Mesenchymal stem cell (in vitro differentiated cells and primary cell): Measurements from ENCODE around the gene MTRR.
"Not testable (repeated sequence)": the region's sequence is repeated elsewhere in the genome, so short reads cannot be mapped to it uniquely, and the experiment has no call there.

Experiments used
- DNase-seq: peaks from one replicate; pipeline ENCODE4 v3.0.0-alpha.2; 2013
- H2AFZ ChIP-seq: one replicate; pipeline ENCODE4 v1.6.1; 2013; ENCODE audit warnings: low read depth, mild to moderate bottlenecking, control low read depth, inconsistent platforms, low read length, moderate library complexity
- H2AK5ac ChIP-seq: 2 replicates; pipeline ENCODE4 v1.6.1; 2013; ENCODE audit warnings: low read length, moderate library complexity, mild to moderate bottlenecking, inconsistent platforms; ENCODE audit not compliant: severe bottlenecking
- H2BK120ac ChIP-seq: one replicate; pipeline ENCODE4 v1.6.1; 2013; ENCODE audit warnings: low read depth, mild to moderate bottlenecking, inconsistent platforms, low read length, moderate library complexity
- H2BK12ac ChIP-seq, 2 experiments: one replicate each; pipeline ENCODE4 v1.6.1; 2013; ENCODE audit warnings: inconsistent platforms in 2 of 2, low read length in 2 of 2, mild to moderate bottlenecking in 2 of 2, moderate library complexity in 2 of 2, control low read depth in 1 of 2
- H2BK15ac ChIP-seq: one replicate; pipeline ENCODE4 v1.6.1; 2013; ENCODE audit warnings: mild to moderate bottlenecking, low read depth, inconsistent platforms; ENCODE audit not compliant: poor library complexity, severe bottlenecking
- H2BK5ac ChIP-seq: 2 replicates; pipeline ENCODE4 v1.6.1; 2013; ENCODE audit warnings: low read depth, mild to moderate bottlenecking, low read length, control low read depth, inconsistent platforms; ENCODE audit not compliant: poor library complexity, severe bottlenecking
- H3K14ac ChIP-seq, 2 experiments: one replicate each; pipeline ENCODE4 v1.6.1; 2013; ENCODE audit warnings: inconsistent platforms in 2 of 2, low read length in 2 of 2, control low read depth in 1 of 2, mild to moderate bottlenecking in 1 of 2, moderate library complexity in 1 of 2
- H3K18ac ChIP-seq, 2 experiments: one replicate each; pipeline ENCODE4 v1.6.1; 2013; ENCODE audit warnings: inconsistent platforms in 2 of 2, low read length in 2 of 2, control low read depth in 1 of 2, low read depth in 1 of 2, mild to moderate bottlenecking in 1 of 2
- H3K23ac ChIP-seq, 2 experiments: one replicate each; pipeline ENCODE4 v1.6.1; 2013; ENCODE audit warnings: inconsistent platforms in 2 of 2, low read length in 2 of 2, mild to moderate bottlenecking in 2 of 2, moderate library complexity in 2 of 2, control low read depth in 1 of 2
- H3K27ac ChIP-seq: 2 replicates; pipeline ENCODE4 v1.5.1; 2013; ENCODE audit warnings: mild to moderate bottlenecking, moderate library complexity, low read length, control low read depth, inconsistent platforms; ENCODE audit not compliant: poor library complexity, severe bottlenecking
- H3K27me3 ChIP-seq, 2 experiments: 2 replicates each; pipeline versions ENCODE4 v1.6.1 to v1.7.0; 2013; ENCODE audit warnings: low read length in 2 of 2, mild to moderate bottlenecking in 2 of 2, moderate library complexity in 2 of 2, control low read depth in 1 of 2, inconsistent platforms in 1 of 2; ENCODE audit not compliant: control insufficient read depth in 1 of 2, insufficient read depth in 1 of 2
- H3K36me3 ChIP-seq, 2 experiments: 2 replicates each; pipeline versions ENCODE4 v1.6.1 to v1.7.0; 2013; ENCODE audit warnings: low read length in 2 of 2, control low read depth in 1 of 2, inconsistent platforms in 1 of 2, low read depth in 1 of 2, mild to moderate bottlenecking in 1 of 2; ENCODE audit not compliant: insufficient read depth in 2 of 2, control insufficient read depth in 1 of 2
- H3K4ac ChIP-seq, 2 experiments: one replicate each; pipeline ENCODE4 v1.6.1; 2013; ENCODE audit warnings: inconsistent platforms in 2 of 2, low read length in 2 of 2, mild to moderate bottlenecking in 2 of 2, moderate library complexity in 2 of 2, control low read depth in 1 of 2, low read depth in 1 of 2
- H3K4me1 ChIP-seq: 2 replicates; pipeline ENCODE4 v1.6.1; 2013; ENCODE audit warnings: low read depth, low read length, control low read depth; ENCODE audit not compliant: control insufficient read depth, insufficient read depth
- H3K4me2 ChIP-seq: 2 replicates; pipeline ENCODE4 v1.6.1; 2013; ENCODE audit warnings: low read length, mild to moderate bottlenecking, inconsistent platforms; ENCODE audit not compliant: poor library complexity, severe bottlenecking
- H3K4me3 ChIP-seq, 2 experiments: 2 replicates each; pipeline versions ENCODE4 v1.5.1 to v1.7.0; 2013; ENCODE audit warnings: low read length in 2 of 2, mild to moderate bottlenecking in 2 of 2, control low read depth in 1 of 2, low read depth in 1 of 2; ENCODE audit not compliant: insufficient read depth in 1 of 2
- H3K79me1 ChIP-seq: replicated peaks from 2 replicates; pipeline ENCODE4 v1.6.1; 2013; ENCODE audit warnings: mild to moderate bottlenecking, control low read depth, low read length, inconsistent platforms; ENCODE audit not compliant: poor library complexity, severe bottlenecking
- H3K9ac ChIP-seq: 2 replicates; pipeline ENCODE4 v1.7.0; 2013; ENCODE audit warnings: mild to moderate bottlenecking, low read length, moderate library complexity
- H3K9me3 ChIP-seq: 2 replicates; pipeline ENCODE4 v1.7.0; 2013; ENCODE audit warnings: mild to moderate bottlenecking, low read length; ENCODE audit not compliant: control insufficient read depth
- H4K8ac ChIP-seq: one replicate; pipeline ENCODE4 v1.6.1; 2013; ENCODE audit warnings: inconsistent platforms, mild to moderate bottlenecking, low read length, moderate library complexity
- H4K91ac ChIP-seq: one replicate; pipeline ENCODE4 v1.6.1; 2013; ENCODE audit warnings: mild to moderate bottlenecking, low read length, inconsistent platforms
- WGBS: methylation state at CpG from one replicate; pipeline ENCODE4 v1.1.7; 2013; ENCODE audit warnings: mixed read lengths; 5-methylcytosine and 5-hydroxymethylcytosine counted together

Gene MTRR

GRCh38 chr5:7907612-7908011 is 38.7 kb downstream of the MTRR start:
- Histone ChIP-seq H3K4me3 (no peak overlapping the region), H3K23ac (no peak overlapping the region), H2BK12ac (no peak overlapping the region), H3K4ac (no peak overlapping the region), H2BK120ac (no peak overlapping the region), H2BK5ac (no peak overlapping the region), H3K79me1 (no peaks in the 10 kb centered on the region), H3K14ac (no peak overlapping the region), H3K9ac (no peak overlapping the region), H3K36me3 (peaks cover 8 to 47% of the 10 kb centered on the region in 2 experiments), H4K91ac (no peak overlapping the region), H3K4me1 (peaks cover 1% of the 10 kb centered on the region), H2BK15ac (no peak overlapping the region), H2AFZ (no peak overlapping the region), H3K27me3 (no peaks in the 10 kb centered on the region), H2AK5ac (no peak overlapping the region), H3K18ac (no peak overlapping the region), H4K8ac (no peak overlapping the region), H3K4me2 (no peak overlapping the region), H3K9me3 (peaks cover 31% of the 10 kb centered on the region), H3K27ac (no peak overlapping the region)
- WGBS = no CpG with 5 or more reads among the region's 1 CpG
- DNase-seq = no peak

GRCh38 chr5:7908317-7908716 is 39.4 kb downstream of the MTRR start:
- Histone ChIP-seq H3K27me3 (no peaks in the 10 kb centered on the region), H4K91ac (no peak overlapping the region), H3K4me2 (no peak overlapping the region), H2AK5ac (no peak overlapping the region), H2AFZ (no peak overlapping the region), H2BK5ac (no peak overlapping the region), H3K14ac (no peak overlapping the region), H3K79me1 (no peaks in the 10 kb centered on the region), H3K4me1 (peaks cover 1% of the 10 kb centered on the region), H2BK15ac (no peak overlapping the region), H3K27ac (no peak overlapping the region), H3K4me3 (no peak overlapping the region), H2BK12ac (no peak overlapping the region), H3K36me3 (peaks cover 5 to 39% of the 10 kb centered on the region in 2 experiments), H4K8ac (no peak overlapping the region), H3K23ac (no peak overlapping the region), H3K9me3 (peaks cover 31% of the 10 kb centered on the region), H3K9ac (no peak overlapping the region), H3K4ac (no peak overlapping the region), H3K18ac (no peak overlapping the region), H2BK120ac (no peak overlapping the region)
- no CpG with 5 or more reads among the region's 1 CpG for WGBS
- no peak for DNase-seq

GRCh38 chr5:7910738-7911428 is 41.9 kb downstream of the MTRR start:
- Histone ChIP-seq H2BK12ac (no peak overlapping the region), H3K4me1 (no peaks in the 10 kb centered on the region)

GRCh38 chr5:7911429-7911771 is 42.5 kb downstream of the MTRR start:
- H2AK5ac ChIP-seq, DNase-seq, H3K4me3 ChIP-seq, H4K91ac ChIP-seq, H2BK12ac ChIP-seq, H3K4me2 ChIP-seq, H3K23ac ChIP-seq, H4K8ac ChIP-seq, H3K27ac ChIP-seq, H3K4me1 ChIP-seq, H3K14ac ChIP-seq, H3K79me1 ChIP-seq, H3K18ac ChIP-seq, H3K27me3 ChIP-seq, H2AFZ ChIP-seq, H2BK120ac ChIP-seq, H2BK5ac ChIP-seq, H3K9ac ChIP-seq, H2BK15ac ChIP-seq, H3K4ac ChIP-seq: not testable (repeated sequence)
- H3K36me3 ChIP-seq = peaks cover 5 to 19% of the 10 kb centered on the region in 2 experiments
- 93% methylated on average over 3 of the region's 3 CpGs for WGBS
- peaks cover 31% of the 10 kb centered on the region for H3K9me3 ChIP-seq

More at GRCh38 chr5:7910738-7911428, 41.9 kb downstream of the MTRR start:
- Histone ChIP-seq H2BK5ac (no peak overlapping the region), H2BK120ac (no peak overlapping the region), H2AK5ac (no peak overlapping the region), H3K23ac (no peak overlapping the region), H3K27ac (no peak overlapping the region), H3K79me1 (no peaks in the 10 kb centered on the region), H3K4me2 (no peak overlapping the region), H4K8ac (no peak overlapping the region), H2AFZ (no peak overlapping the region), H3K9ac (no peak overlapping the region), H2BK15ac (no peak overlapping the region), H3K18ac (no peak overlapping the region), H3K9me3 (peaks cover 31% of the 10 kb centered on the region), H4K91ac (no peak overlapping the region), H3K27me3 (no peaks in the 10 kb centered on the region), H3K14ac (no peak overlapping the region), H3K36me3 (peaks cover 5 to 21% of the 10 kb centered on the region in 2 experiments), H3K4ac (no peak overlapping the region), H3K4me3 (no peak overlapping the region)
- no peak for DNase-seq
- WGBS = 100% methylated on average over 2 of the region's 2 CpGs
